ENCODE results near the gene LTBP1. TPM values are rescaled to one million over a fixed set of nuclear protein-coding genes. Genes with fewer than 3 reads are reported as not detected.

The LTBP1 gene
- total and polyA plus RNA-seq, 8 donors, result 11.0 to 134 (median 25.6) TPM

DNA sequence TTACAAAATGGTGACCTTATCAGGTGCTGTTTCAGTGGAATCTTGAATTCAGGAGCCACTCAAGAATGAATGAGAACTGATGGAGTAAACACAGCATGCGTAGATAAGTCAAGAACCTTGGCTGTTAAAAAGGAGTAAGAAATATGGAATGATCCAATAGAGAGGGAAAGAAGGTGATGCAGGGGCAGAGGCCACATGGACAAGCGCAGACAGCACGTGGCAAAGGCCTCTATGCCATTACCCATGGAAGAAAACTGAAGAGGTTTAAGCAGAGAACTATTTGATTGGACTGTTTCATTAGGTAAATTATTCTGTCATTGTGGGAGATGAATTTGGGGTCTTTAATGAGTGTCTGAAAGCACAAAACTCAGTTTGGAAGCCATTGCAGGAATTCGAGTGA is 387.3 kb downstream of the LTBP1 start:
- Histone ChIP-seq H3K4me1 (no peaks in the 10 kb centered on the region), H3K36me3 (no peaks in the 10 kb centered on the region), H3K4me3 (no peak overlapping the region), H3K27me3 (no peaks in the 10 kb centered on the region), H3K9me3 (no peaks in the 10 kb centered on the region), H3K27ac (no peak overlapping the region)
- no peak for DNase-seq
- intact Hi-C loops (cut with DNase I; ENCODE audit: low total_unique reads), result no loop called here
- WGBS, 5 donors, result 92 to 98% (median 94%) methylated on average over 4 of the region's 4 CpGs
- TF ChIP-seq, protein P1, sequence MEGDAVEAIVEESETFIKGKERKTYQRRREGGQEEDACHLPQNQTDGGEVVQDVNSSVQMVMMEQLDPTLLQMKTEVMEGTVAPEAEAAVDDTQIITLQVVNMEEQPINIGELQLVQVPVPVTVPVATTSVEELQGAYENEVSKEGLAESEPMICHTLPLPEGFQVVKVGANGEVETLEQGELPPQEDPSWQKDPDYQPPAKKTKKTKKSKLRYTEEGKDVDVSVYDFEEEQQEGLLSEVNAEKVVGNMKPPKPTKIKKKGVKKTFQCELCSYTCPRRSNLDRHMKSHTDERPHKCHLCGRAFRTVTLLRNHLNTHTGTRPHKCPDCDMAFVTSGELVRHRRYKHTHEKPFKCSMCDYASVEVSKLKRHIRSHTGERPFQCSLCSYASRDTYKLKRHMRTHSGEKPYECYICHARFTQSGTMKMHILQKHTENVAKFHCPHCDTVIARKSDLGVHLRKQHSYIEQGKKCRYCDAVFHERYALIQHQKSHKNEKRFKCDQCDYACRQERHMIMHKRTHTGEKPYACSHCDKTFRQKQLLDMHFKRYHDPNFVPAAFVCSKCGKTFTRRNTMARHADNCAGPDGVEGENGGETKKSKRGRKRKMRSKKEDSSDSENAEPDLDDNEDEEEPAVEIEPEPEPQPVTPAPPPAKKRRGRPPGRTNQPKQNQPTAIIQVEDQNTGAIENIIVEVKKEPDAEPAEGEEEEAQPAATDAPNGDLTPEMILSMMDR (IDR thresholded peaks at IDR 0.05), result no peak
- no peak for TF ChIP-seq POLR2AphosphoS5 (IDR thresholded peaks at IDR 0.05)
- no peak for TF ChIP-seq POLR2A (IDR thresholded peaks at IDR 0.05)

DNA sequence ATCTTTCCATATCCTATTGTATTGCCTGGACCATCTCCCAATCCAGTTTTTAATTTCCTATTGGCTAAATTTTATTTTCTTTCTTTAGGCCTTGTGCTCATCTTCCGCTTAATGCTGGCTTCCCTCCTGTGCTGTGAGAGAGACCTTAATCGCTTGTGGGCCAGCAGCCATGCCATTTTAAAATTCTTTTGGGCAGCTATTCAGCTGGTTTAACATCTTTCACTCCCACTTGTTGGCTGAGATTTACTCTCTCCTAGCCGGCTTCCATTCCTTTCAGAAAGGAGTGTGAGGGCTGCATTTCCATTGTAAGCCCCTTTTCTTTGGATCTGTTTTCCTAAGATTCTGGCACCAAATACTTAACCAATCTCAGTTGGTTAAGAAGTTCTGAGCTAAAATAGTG is 388.8 kb downstream of the LTBP1 start:
- Histone ChIP-seq H3K9me3 (no peaks in the 10 kb centered on the region), H3K4me3 (no peak overlapping the region), H3K27me3 (no peaks in the 10 kb centered on the region), H3K36me3 (no peaks in the 10 kb centered on the region), H3K27ac (no peak overlapping the region), H3K4me1 (peaks cover 0 to 5% (median 0%) of the 10 kb centered on the region in 4 donors)
- DNase-seq, result no peak
- intact Hi-C loops (cut with DNase I; ENCODE audit: low total_unique reads), result no loop called here
- 85 to 98% (median 94%) methylated on average over 3 of the region's 3 CpGs for whole genome bisulfite sequencing, 5 donors
- no peak for TF ChIP-seq POLR2AphosphoS5 (IDR thresholded peaks at IDR 0.05)
- TF ChIP-seq, protein P1 (IDR thresholded peaks at IDR 0.05), result no peak
- no peak for TF ChIP-seq POLR2A (IDR thresholded peaks at IDR 0.05)
- TF ChIP-seq EP300 (IDR thresholded peaks at IDR 0.05), result no peak

DNA sequence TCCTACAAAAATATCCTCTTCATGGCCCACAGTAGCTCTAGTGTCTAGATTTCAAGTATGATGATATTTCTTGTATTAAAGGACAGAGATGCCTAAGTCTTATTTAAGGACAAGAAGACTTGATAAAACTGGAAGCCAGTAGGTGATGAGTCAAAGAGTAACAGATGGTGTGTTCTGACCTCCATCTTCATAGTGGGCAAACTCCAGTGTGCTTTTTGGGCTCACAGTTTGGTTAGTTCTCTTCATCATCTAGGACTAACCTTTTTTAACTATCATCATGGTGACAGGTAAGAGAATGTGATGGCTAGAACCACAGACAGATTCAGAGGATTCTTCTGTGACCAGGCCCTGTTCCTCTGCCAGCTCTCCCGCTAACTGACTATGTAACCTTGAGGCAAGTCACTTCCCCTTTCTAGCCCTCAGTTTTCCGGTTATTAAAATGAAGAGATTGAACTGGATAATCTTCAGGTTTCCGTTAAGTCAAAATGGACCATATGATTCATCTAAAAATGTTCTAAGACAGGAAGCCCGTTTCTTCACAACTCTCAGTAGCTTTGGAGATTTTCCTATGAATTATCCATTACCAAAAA is 389.4 kb downstream of the LTBP1 start:
- Histone ChIP-seq H3K9me3 (no peaks in the 10 kb centered on the region), H3K27ac (no peak overlapping the region), H3K4me1 (peaks cover 0 to 6% (median 0%) of the 10 kb centered on the region in 4 donors), H3K27me3 (no peaks in the 10 kb centered on the region), H3K36me3 (no peaks in the 10 kb centered on the region), H3K4me3 (no peak overlapping the region)
- 60 to 82% (median 78%) methylated on average over 4 of the region's 4 CpGs for WGBS, 5 donors
- intact Hi-C loops (cut with DNase I; ENCODE audit: low total_unique reads), result no loop called here
- DNase-seq, result no peak
- no peak for TF ChIP-seq POLR2AphosphoS5 (IDR thresholded peaks at IDR 0.05)
- TF ChIP-seq EP300 (IDR thresholded peaks at IDR 0.05), result no peak
- TF ChIP-seq, protein P1 (IDR thresholded peaks at IDR 0.05), result no peak
- TF ChIP-seq POLR2A (IDR thresholded peaks at IDR 0.05), result no peak

DNA sequence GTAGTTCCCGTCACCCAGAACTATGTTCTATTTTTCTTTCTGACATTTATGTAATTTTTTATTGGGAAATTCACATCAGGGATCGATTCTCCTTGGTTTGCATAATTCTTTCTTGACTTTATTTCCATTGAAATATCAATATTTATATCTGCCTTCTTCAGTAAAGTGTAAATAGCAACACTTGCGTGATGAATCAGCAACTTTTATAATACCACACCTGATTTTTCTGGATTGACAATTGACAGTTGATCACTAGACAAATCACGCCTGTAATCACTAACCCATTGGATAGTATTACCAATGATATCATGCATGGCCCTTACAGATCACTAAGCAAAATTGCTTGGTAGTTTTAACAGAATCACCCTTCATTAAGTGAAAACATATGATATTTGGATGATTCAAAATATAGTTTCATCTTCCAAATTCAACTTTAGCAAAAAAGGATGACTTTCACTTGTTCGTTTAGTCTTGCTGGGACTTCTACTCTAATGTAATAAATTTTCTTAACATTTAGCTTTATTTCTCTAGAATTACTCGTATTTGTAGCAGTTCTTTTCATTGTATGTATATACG is 390.7 kb downstream of the LTBP1 start:
- H3K36me3 ChIP-seq, result no peaks in the 10 kb centered on the region
- DNase-seq, result no peak
- no peaks in the 10 kb centered on the region for H3K27me3 ChIP-seq
- no peaks in the 10 kb centered on the region for H3K9me3 ChIP-seq
- WGBS, 5 donors, result 86 to 95% (median 93%) methylated on average over 7 of the region's 7 CpGs
- no peak overlapping the region for H3K27ac ChIP-seq
- no peak overlapping the region for H3K4me3 ChIP-seq
- intact Hi-C loops (cut with DNase I; ENCODE audit: low total_unique reads), result no loop called here
- peaks cover 0 to 6% (median 0%) of the 10 kb centered on the region in 4 donors for H3K4me1 ChIP-seq
- TF ChIP-seq POLR2A (IDR thresholded peaks at IDR 0.05) (no peak), POLR2AphosphoS5 (IDR thresholded peaks at IDR 0.05) (no peak)

DNA sequence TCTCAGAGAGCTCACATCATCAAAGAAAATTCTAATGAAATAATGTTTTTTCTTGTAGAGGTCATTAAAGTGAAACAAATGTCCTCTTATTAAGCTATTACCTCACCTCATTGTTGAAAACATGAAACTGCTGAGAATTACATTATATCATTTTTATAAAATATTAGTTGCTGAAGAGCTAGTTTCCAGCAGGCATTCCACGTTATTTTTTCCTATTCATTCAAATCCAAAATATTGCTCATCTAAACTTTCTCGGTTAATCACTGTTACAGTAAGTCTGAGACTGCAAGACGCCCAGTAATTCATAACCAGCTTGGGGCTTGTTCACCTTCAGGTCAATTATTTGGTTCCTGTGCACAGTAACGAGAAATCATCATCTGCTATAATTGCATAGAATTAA is 391.2 kb downstream of the LTBP1 start:
- intact Hi-C loops (cut with DNase I; ENCODE audit: low total_unique reads), result no loop called here
- no peak overlapping the region for H3K4me3 ChIP-seq
- H3K27ac ChIP-seq, result no peak overlapping the region
- 83 to 96% (median 92%) methylated on average over 4 of the region's 4 CpGs for WGBS, 5 donors
- H3K36me3 ChIP-seq, result no peaks in the 10 kb centered on the region
- no peaks in the 10 kb centered on the region for H3K27me3 ChIP-seq
- no peaks in the 10 kb centered on the region for H3K9me3 ChIP-seq
- DNase-seq, result no peak
- TF ChIP-seq POLR2AphosphoS5 (IDR thresholded peaks at IDR 0.05) (no peak), EP300 (IDR thresholded peaks at IDR 0.05) (no peak), POLR2A (IDR thresholded peaks at IDR 0.05) (no peak)
- TF ChIP-seq, protein P1 (IDR thresholded peaks at IDR 0.05), result no peak
- peaks cover 0 to 6% (median 0%) of the 10 kb centered on the region in 4 donors for H3K4me1 ChIP-seq
